Mesenchymal stem cell (in vitro differentiated cells and primary cell): Measurements from ENCODE around the gene TMEM178A.

Experiments used
- DNase-seq: peaks from one replicate; pipeline ENCODE4 v3.0.0-alpha.2; 2013
- H2AFZ ChIP-seq: one replicate; pipeline ENCODE4 v1.6.1; 2013; ENCODE audit warnings: low read depth, mild to moderate bottlenecking, control low read depth, inconsistent platforms, low read length, moderate library complexity
- H2AK5ac ChIP-seq: 2 replicates; pipeline ENCODE4 v1.6.1; 2013; ENCODE audit warnings: low read length, moderate library complexity, mild to moderate bottlenecking, inconsistent platforms; ENCODE audit not compliant: severe bottlenecking
- H2BK120ac ChIP-seq: one replicate; pipeline ENCODE4 v1.6.1; 2013; ENCODE audit warnings: low read depth, mild to moderate bottlenecking, inconsistent platforms, low read length, moderate library complexity
- H2BK12ac ChIP-seq, 2 experiments: one replicate each; pipeline ENCODE4 v1.6.1; 2013; ENCODE audit warnings: inconsistent platforms in 2 of 2, low read length in 2 of 2, mild to moderate bottlenecking in 2 of 2, moderate library complexity in 2 of 2, control low read depth in 1 of 2
- H2BK15ac ChIP-seq: one replicate; pipeline ENCODE4 v1.6.1; 2013; ENCODE audit warnings: mild to moderate bottlenecking, low read depth, inconsistent platforms; ENCODE audit not compliant: poor library complexity, severe bottlenecking
- H2BK5ac ChIP-seq: 2 replicates; pipeline ENCODE4 v1.6.1; 2013; ENCODE audit warnings: low read depth, mild to moderate bottlenecking, low read length, control low read depth, inconsistent platforms; ENCODE audit not compliant: poor library complexity, severe bottlenecking
- H3K14ac ChIP-seq, 2 experiments: one replicate each; pipeline ENCODE4 v1.6.1; 2013; ENCODE audit warnings: inconsistent platforms in 2 of 2, low read length in 2 of 2, control low read depth in 1 of 2, mild to moderate bottlenecking in 1 of 2, moderate library complexity in 1 of 2
- H3K18ac ChIP-seq, 2 experiments: one replicate each; pipeline ENCODE4 v1.6.1; 2013; ENCODE audit warnings: inconsistent platforms in 2 of 2, low read length in 2 of 2, control low read depth in 1 of 2, low read depth in 1 of 2, mild to moderate bottlenecking in 1 of 2
- H3K23ac ChIP-seq, 2 experiments: one replicate each; pipeline ENCODE4 v1.6.1; 2013; ENCODE audit warnings: inconsistent platforms in 2 of 2, low read length in 2 of 2, mild to moderate bottlenecking in 2 of 2, moderate library complexity in 2 of 2, control low read depth in 1 of 2
- H3K27ac ChIP-seq: 2 replicates; pipeline ENCODE4 v1.5.1; 2013; ENCODE audit warnings: mild to moderate bottlenecking, moderate library complexity, low read length, control low read depth, inconsistent platforms; ENCODE audit not compliant: poor library complexity, severe bottlenecking
- H3K27me3 ChIP-seq, 2 experiments: 2 replicates each; pipeline versions ENCODE4 v1.6.1 to v1.7.0; 2013; ENCODE audit warnings: low read length in 2 of 2, mild to moderate bottlenecking in 2 of 2, moderate library complexity in 2 of 2, control low read depth in 1 of 2, inconsistent platforms in 1 of 2; ENCODE audit not compliant: control insufficient read depth in 1 of 2, insufficient read depth in 1 of 2
- H3K36me3 ChIP-seq, 2 experiments: 2 replicates each; pipeline versions ENCODE4 v1.6.1 to v1.7.0; 2013; ENCODE audit warnings: low read length in 2 of 2, control low read depth in 1 of 2, inconsistent platforms in 1 of 2, low read depth in 1 of 2, mild to moderate bottlenecking in 1 of 2; ENCODE audit not compliant: insufficient read depth in 2 of 2, control insufficient read depth in 1 of 2
- H3K4ac ChIP-seq, 2 experiments: one replicate each; pipeline ENCODE4 v1.6.1; 2013; ENCODE audit warnings: inconsistent platforms in 2 of 2, low read length in 2 of 2, mild to moderate bottlenecking in 2 of 2, moderate library complexity in 2 of 2, control low read depth in 1 of 2, low read depth in 1 of 2
- H3K4me1 ChIP-seq: 2 replicates; pipeline ENCODE4 v1.6.1; 2013; ENCODE audit warnings: low read depth, low read length, control low read depth; ENCODE audit not compliant: control insufficient read depth, insufficient read depth
- H3K4me2 ChIP-seq: 2 replicates; pipeline ENCODE4 v1.6.1; 2013; ENCODE audit warnings: low read length, mild to moderate bottlenecking, inconsistent platforms; ENCODE audit not compliant: poor library complexity, severe bottlenecking
- H3K4me3 ChIP-seq, 2 experiments: 2 replicates each; pipeline versions ENCODE4 v1.5.1 to v1.7.0; 2013; ENCODE audit warnings: low read length in 2 of 2, mild to moderate bottlenecking in 2 of 2, control low read depth in 1 of 2, low read depth in 1 of 2; ENCODE audit not compliant: insufficient read depth in 1 of 2
- H3K79me1 ChIP-seq: replicated peaks from 2 replicates; pipeline ENCODE4 v1.6.1; 2013; ENCODE audit warnings: mild to moderate bottlenecking, control low read depth, low read length, inconsistent platforms; ENCODE audit not compliant: poor library complexity, severe bottlenecking
- H3K9ac ChIP-seq: 2 replicates; pipeline ENCODE4 v1.7.0; 2013; ENCODE audit warnings: mild to moderate bottlenecking, low read length, moderate library complexity
- H3K9me3 ChIP-seq: 2 replicates; pipeline ENCODE4 v1.7.0; 2013; ENCODE audit warnings: mild to moderate bottlenecking, low read length; ENCODE audit not compliant: control insufficient read depth
- H4K8ac ChIP-seq: one replicate; pipeline ENCODE4 v1.6.1; 2013; ENCODE audit warnings: inconsistent platforms, mild to moderate bottlenecking, low read length, moderate library complexity
- H4K91ac ChIP-seq: one replicate; pipeline ENCODE4 v1.6.1; 2013; ENCODE audit warnings: mild to moderate bottlenecking, low read length, inconsistent platforms
- whole genome bisulfite sequencing: methylation state at CpG from one replicate; pipeline ENCODE4 v1.1.7; 2013; ENCODE audit warnings: mixed read lengths; 5-methylcytosine and 5-hydroxymethylcytosine counted together

Gene TMEM178A

DNA sequence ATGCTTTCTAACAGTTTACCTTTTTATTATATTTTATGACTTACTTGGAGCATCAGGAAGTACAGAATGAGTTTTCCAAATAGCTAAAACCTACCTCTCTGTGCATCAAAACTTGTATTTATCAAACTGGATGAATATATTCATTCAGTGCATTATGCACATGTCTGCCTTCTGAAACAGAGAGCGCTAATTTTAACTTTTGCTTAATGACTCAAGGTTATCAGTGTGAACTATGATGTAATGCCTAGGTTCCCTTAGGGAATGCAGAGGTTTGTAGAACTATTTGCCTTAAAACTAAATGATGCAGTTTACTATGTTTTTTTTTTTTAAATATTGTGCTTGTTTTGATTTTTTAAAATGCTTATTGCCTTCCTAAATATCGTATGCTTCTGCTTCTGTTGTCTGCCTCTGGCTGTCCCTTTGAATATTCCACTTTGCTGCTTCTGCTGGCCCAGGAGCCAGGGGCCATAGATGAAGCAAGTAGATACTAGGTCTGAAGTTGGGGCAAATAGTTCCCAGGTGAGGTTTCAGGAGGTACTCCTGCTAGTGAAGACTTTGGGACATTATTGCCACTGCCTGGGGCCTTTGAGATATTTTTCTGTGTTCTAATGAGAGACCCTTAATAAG lies 16.5 kb downstream of the TMEM178A start:
- H2BK12ac ChIP-seq = no peak overlapping the region
- H3K23ac ChIP-seq = no peak overlapping the region
- H4K91ac ChIP-seq = no peak overlapping the region
- H3K4ac ChIP-seq = no peak overlapping the region
- H3K4me1 ChIP-seq = no peaks in the 10 kb centered on the region
- no peak overlapping the region for H3K9ac ChIP-seq
- H3K27ac ChIP-seq = no peak overlapping the region
- no peak overlapping the region for H3K4me3 ChIP-seq
- H2AFZ ChIP-seq = no peak overlapping the region
- H2BK120ac ChIP-seq = no peak overlapping the region
- no peak overlapping the region for H3K14ac ChIP-seq
- H3K18ac ChIP-seq = no peak overlapping the region
- H3K36me3 ChIP-seq = no peaks in the 10 kb centered on the region
- H3K4me2 ChIP-seq = no peak overlapping the region
- no peak overlapping the region for H2AK5ac ChIP-seq
- H3K27me3 ChIP-seq = peaks cover 0 to 13% of the 10 kb centered on the region in 2 experiments
- 89% methylated on average over 2 of the region's 2 CpGs for WGBS
- DNase-seq = no peak
- peaks cover 8% of the 10 kb centered on the region for H3K9me3 ChIP-seq
- H2BK15ac ChIP-seq = no peak overlapping the region
- H3K79me1 ChIP-seq = no peaks in the 10 kb centered on the region
- H2BK5ac ChIP-seq = no peak overlapping the region
- no peak overlapping the region for H4K8ac ChIP-seq

DNA sequence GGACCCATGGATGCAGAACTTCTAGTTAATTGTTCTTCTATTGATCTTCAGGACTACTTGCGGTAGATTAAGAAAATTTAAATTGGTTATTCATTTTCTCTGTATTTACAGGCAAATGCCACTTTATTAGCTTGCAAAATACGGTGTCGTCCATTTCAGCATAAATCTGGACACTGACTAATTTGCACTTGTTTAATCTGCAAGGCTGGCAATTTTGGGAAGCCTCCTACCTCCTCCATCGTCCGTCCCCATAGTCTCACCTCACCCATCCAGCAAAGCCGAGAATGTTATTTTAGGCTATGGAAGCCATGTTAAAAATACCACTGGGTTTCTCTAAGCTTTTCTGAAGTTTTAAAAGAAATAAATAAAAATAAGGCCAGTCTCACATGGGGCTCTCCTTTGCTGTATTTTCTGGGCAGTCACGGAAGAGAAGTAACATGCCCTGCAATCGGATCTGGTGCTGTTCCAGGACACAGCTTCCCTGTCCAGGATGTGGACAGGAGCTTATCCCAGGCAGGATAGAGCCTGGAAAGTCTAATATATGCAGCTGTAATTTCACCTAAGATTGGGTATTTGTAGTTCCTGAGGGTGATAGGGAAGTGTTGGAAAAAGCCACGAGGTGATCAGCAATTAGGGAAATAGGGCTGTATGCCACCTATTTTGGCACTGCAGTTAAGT lies 17.4 kb downstream of the TMEM178A start:
- no peak overlapping the region for H2BK15ac ChIP-seq
- H3K36me3 ChIP-seq = no peaks in the 10 kb centered on the region
- no peak overlapping the region for H2BK12ac ChIP-seq
- WGBS = 90% methylated on average over 6 of the region's 9 CpGs
- no peak for DNase-seq
- H2AK5ac ChIP-seq = no peak overlapping the region
- H3K4me1 ChIP-seq = no peaks in the 10 kb centered on the region
- H3K9ac ChIP-seq = no peak overlapping the region
- H3K9me3 ChIP-seq = peaks cover 4% of the 10 kb centered on the region
- no peak overlapping the region for H3K27ac ChIP-seq
- peaks cover 0 to 18% of the 10 kb centered on the region in 2 experiments for H3K27me3 ChIP-seq
- H3K4me2 ChIP-seq = no peak overlapping the region
- no peak overlapping the region for H2BK120ac ChIP-seq
- no peak overlapping the region for H3K4ac ChIP-seq
- H3K79me1 ChIP-seq = no peaks in the 10 kb centered on the region
- H4K91ac ChIP-seq = no peak overlapping the region
- H3K4me3 ChIP-seq = no peak overlapping the region
- no peak overlapping the region for H3K23ac ChIP-seq
- H3K18ac ChIP-seq = no peak overlapping the region
- H3K14ac ChIP-seq = no peak overlapping the region
- no peak overlapping the region for H4K8ac ChIP-seq
- H2AFZ ChIP-seq = no peak overlapping the region
- no peak overlapping the region for H2BK5ac ChIP-seq

DNA sequence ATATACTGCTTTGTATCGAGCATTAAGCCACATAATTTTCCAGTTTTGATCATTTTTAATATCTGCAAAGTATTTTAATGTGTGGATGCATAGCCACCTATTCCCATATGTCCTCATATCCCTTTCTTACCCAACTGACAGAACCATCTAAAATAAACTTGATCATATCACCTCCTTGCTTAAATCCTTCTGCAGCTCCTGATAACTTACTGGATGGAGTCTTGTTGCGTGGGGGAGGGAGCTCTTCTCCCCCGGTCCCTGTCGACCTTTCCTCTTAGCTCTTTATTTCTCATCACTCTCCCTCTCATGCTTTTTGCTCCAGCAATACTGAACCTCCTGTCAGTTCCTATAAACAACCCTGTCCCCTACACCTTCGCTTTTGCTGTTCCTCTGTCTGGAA lies 18.7 kb downstream of the TMEM178A start:
- Histone ChIP-seq H3K79me1 (no peaks in the 10 kb centered on the region), H3K14ac (no peak overlapping the region), H3K9ac (no peak overlapping the region), H2AK5ac (no peak overlapping the region), H3K4me3 (no peak overlapping the region), H3K23ac (no peak overlapping the region), H3K36me3 (no peaks in the 10 kb centered on the region), H2BK12ac (no peak overlapping the region), H3K4me1 (no peaks in the 10 kb centered on the region), H3K18ac (no peak overlapping the region), H3K27me3 (peaks cover 0 to 18% of the 10 kb centered on the region in 2 experiments), H2BK15ac (no peak overlapping the region), H3K27ac (no peak overlapping the region), H2AFZ (no peak overlapping the region), H2BK5ac (no peak overlapping the region), H3K4ac (no peak overlapping the region), H3K9me3 (no peaks in the 10 kb centered on the region), H4K8ac (no peak overlapping the region), H4K91ac (no peak overlapping the region), H3K4me2 (no peak overlapping the region), H2BK120ac (no peak overlapping the region)
- WGBS = 80% methylated on average over 4 of the region's 5 CpGs
- DNase-seq = no peak

GRCh38 chr2:39685126-39685525 lies 19.4 kb downstream of the TMEM178A start:
- H2AFZ ChIP-seq = no peak overlapping the region
- no peaks in the 10 kb centered on the region for H3K9me3 ChIP-seq
- 97% methylated on average over 1 of the region's 1 CpG for WGBS
- H3K14ac ChIP-seq = no peak overlapping the region
- H2BK5ac ChIP-seq = no peak overlapping the region
- DNase-seq = no peak
- H3K79me1 ChIP-seq = no peaks in the 10 kb centered on the region
- H4K91ac ChIP-seq = no peak overlapping the region
- no peak overlapping the region for H3K9ac ChIP-seq
- H3K4me3 ChIP-seq = no peak overlapping the region
- no peak overlapping the region for H3K4ac ChIP-seq
- no peak overlapping the region for H2BK120ac ChIP-seq
- no peaks in the 10 kb centered on the region for H3K4me1 ChIP-seq
- no peak overlapping the region for H3K18ac ChIP-seq
- no peak overlapping the region for H2BK12ac ChIP-seq
- H3K27me3 ChIP-seq = peaks cover 0 to 18% of the 10 kb centered on the region in 2 experiments
- H3K4me2 ChIP-seq = no peak overlapping the region
- no peak overlapping the region for H2AK5ac ChIP-seq
- no peak overlapping the region for H3K23ac ChIP-seq
- no peaks in the 10 kb centered on the region for H3K36me3 ChIP-seq
- no peak overlapping the region for H2BK15ac ChIP-seq
- H4K8ac ChIP-seq = no peak overlapping the region
- H3K27ac ChIP-seq = no peak overlapping the region
